ENCODE data around the gene CITED2.

CITED2 gene

DNA sequence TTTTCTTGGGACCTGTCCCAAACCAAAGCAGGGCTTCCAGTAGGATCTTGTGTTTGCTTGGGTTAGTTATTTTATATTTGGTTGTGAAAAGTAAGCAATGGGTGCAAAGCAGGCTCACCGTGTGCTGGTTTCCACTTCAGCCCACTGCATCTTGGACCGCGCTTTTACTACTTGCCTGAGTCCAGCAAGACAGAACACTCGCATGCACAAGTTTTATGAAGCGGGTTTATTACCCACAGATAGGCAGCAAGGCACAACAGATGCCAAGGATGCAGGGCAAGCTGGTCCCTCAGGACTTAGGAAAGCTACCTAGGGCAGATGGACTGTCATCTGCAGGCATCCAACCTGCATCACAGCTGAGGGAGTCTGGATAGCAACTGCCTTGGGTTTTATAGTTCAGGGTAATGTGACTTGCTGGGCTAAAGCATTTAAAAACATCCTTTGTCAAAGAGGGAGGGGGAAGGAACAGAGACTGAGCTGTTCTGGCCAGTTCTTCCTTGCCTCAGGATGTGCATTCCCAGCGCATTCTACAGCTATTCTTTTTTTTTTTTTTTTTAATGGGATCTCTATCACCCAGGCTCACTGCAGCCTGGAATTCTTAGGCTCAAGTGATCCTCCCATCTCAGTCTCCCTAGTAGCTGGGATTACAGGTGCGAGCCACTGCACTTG, 18.5 kb downstream of the CITED2 start:
- H3K36me3 ChIP-seq (ENCODE audit: control insufficient read depth, insufficient read depth, low read length): no peaks in the 10 kb centered on the region
- no peaks in the 10 kb centered on the region for H3K9me3 ChIP-seq (ENCODE audit: control insufficient read depth, insufficient read depth, low read length)
- H3K9ac ChIP-seq (ENCODE audit: low read depth, low read length): no peak overlapping the region
- H3K4me1 ChIP-seq (ENCODE audit: control insufficient read depth, insufficient read depth, low read length): no peaks in the 10 kb centered on the region
- no peaks in the 10 kb centered on the region for H3K27me3 ChIP-seq (ENCODE audit: control insufficient read depth, insufficient read depth, low read length)
- H3K4me3 ChIP-seq (ENCODE audit: low read depth, low read length): no peak overlapping the region

DNA sequence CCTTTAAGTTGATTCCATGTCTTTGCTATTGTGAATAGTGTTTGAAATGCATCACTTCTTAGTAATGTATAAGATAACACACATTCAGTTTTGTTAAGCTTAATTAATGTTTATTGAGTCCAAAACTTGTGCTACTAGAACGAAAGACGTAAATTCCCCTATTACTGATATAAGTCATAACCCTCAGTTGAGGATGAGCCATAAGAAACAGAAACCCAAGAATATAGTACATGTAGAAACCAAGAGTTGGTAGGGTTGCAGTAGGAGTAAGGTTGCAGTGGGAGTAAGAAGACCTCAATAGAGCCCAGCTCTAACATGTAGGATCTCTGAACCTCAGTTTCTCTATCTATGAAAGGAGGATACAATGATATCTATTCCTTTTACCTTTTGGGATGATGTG, 19.3 kb downstream of the CITED2 start:
- Histone ChIP-seq H3K4me1 (ENCODE audit: control insufficient read depth, insufficient read depth, low read length) (no peaks in the 10 kb centered on the region), H3K9ac (ENCODE audit: low read depth, low read length) (no peak overlapping the region), H3K36me3 (ENCODE audit: control insufficient read depth, insufficient read depth, low read length) (no peaks in the 10 kb centered on the region), H3K9me3 (ENCODE audit: control insufficient read depth, insufficient read depth, low read length) (no peaks in the 10 kb centered on the region), H3K4me3 (ENCODE audit: low read depth, low read length) (no peak overlapping the region), H3K27me3 (ENCODE audit: control insufficient read depth, insufficient read depth, low read length) (no peaks in the 10 kb centered on the region)

DNA sequence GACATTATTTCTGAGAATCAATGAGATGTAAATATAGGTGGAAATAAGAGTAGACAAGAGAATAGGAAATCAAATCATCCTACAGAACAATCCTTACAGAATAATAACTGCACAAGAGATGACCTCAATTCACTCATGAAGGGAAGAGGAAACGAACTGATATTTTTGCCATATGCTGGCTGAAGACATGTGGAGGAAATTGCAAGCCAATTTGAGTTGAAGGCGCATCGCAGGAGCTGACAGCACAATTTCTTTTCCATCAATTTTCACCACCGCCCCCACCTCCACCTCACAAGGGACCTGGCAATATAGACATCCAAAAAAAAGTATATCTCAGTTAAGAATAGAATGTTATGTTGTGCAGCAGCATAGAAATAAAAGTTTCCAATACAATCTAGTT, 20.3 kb downstream of the CITED2 start:
- Histone ChIP-seq H3K27me3 (ENCODE audit: control insufficient read depth, insufficient read depth, low read length) (no peaks in the 10 kb centered on the region), H3K4me3 (ENCODE audit: low read depth, low read length) (no peak overlapping the region), H3K9ac (ENCODE audit: low read depth, low read length) (no peak overlapping the region), H3K9me3 (ENCODE audit: control insufficient read depth, insufficient read depth, low read length) (no peaks in the 10 kb centered on the region), H3K4me1 (ENCODE audit: control insufficient read depth, insufficient read depth, low read length) (no peaks in the 10 kb centered on the region), H3K36me3 (ENCODE audit: control insufficient read depth, insufficient read depth, low read length) (no peaks in the 10 kb centered on the region)

DNA sequence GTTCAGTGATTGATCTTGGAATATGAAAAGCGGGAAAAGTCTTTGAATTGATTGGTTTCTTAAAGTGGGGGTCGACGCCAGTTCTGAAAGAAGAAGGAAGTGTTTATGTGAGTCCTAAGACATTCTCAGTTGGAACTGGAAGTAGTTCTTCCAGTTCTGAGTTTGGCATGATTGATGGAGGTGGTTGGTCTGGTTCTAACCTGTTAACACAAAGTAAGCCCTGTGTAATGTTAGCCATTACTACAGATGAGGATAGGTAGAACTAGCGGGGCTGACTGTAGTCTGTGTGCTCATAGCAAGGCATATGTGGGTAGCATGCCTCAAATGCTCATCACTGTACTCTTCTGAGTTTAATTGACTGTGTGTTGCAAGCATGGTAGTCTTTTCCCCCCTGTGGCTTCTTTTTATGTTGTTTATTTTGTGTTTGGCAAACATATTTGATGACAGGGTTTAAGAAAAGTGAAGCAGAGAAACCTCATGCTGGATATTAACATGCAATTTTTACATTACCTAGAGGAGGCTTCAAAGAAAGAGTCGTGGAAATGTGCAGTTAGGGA, 24.9 kb downstream of the CITED2 start:
- Histone ChIP-seq H3K27me3 (ENCODE audit: control insufficient read depth, insufficient read depth, low read length) (no peaks in the 10 kb centered on the region), H3K36me3 (ENCODE audit: control insufficient read depth, insufficient read depth, low read length) (no peaks in the 10 kb centered on the region), H3K4me3 (ENCODE audit: low read depth, low read length) (no peak overlapping the region), H3K9ac (ENCODE audit: low read depth, low read length) (no peak overlapping the region), H3K9me3 (ENCODE audit: control insufficient read depth, insufficient read depth, low read length) (no peaks in the 10 kb centered on the region), H3K4me1 (ENCODE audit: control insufficient read depth, insufficient read depth, low read length) (peaks cover 3% of the 10 kb centered on the region)

DNA sequence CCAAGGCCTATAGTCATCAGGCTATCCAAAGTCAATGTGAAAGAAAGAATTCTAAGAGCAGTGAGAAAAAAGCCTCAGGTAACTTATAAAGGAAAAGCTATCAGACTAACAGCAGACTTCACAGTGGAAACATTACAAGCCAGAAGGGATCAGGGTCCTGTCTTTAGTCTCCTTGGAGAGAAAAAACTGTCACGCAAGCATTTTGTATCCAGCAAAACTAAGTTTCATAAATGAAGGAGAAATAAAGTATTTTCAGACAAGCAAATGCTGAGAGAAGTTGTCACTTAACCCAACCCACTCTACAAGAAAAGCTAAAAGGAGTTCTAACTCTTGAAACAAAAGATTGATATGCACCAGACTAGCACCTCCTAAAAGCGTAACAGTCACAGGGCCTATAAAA, 28.1 kb downstream of the CITED2 start:
- no peak overlapping the region for H3K4me3 ChIP-seq (ENCODE audit: low read depth, low read length)
- no peaks in the 10 kb centered on the region for H3K9me3 ChIP-seq (ENCODE audit: control insufficient read depth, insufficient read depth, low read length)
- H3K36me3 ChIP-seq (ENCODE audit: control insufficient read depth, insufficient read depth, low read length): no peaks in the 10 kb centered on the region
- no peak overlapping the region for H3K9ac ChIP-seq (ENCODE audit: low read depth, low read length)
- no peaks in the 10 kb centered on the region for H3K27me3 ChIP-seq (ENCODE audit: control insufficient read depth, insufficient read depth, low read length)
- peaks cover 6% of the 10 kb centered on the region for H3K4me1 ChIP-seq (ENCODE audit: control insufficient read depth, insufficient read depth, low read length)

DNA sequence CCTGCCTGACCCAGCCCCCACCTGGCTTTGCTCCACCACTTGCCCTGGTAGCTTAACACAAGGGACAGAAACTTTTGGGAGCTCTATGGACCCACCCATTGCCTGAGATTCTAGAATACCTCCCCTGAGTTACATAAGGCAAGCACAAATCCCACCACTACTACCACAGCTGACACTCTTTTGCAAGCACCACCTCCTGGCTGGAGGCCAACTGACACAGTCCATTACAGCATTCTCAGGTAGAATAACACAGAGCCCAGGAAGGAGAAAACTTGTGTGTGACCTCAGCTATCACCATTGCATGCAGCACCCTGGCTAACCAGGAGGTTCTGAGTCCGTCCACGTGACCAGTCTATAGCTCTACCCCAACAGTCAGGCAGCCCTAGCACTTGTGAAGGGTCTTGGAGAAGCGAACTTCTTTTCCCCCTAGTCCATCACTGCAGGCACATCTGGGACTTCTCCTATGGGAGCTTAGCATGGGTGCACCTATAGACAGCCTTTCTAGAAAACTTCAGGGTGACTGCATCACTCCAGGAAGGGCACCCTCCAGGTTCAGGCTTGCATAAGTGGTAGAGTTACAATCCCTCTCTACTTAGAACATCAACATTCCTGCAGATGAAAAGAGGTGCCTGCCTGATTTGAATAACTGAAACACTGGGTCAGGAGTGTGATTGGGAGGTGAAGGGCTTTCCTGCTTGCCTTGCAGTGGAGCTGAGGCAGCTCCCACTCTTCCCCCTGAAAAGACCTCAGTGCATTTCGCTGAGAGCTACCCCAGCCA, 30.1 kb downstream of the CITED2 start:
- Histone ChIP-seq H3K4me3 (ENCODE audit: low read depth, low read length) (no peak overlapping the region), H3K27me3 (ENCODE audit: control insufficient read depth, insufficient read depth, low read length) (no peaks in the 10 kb centered on the region), H3K9ac (ENCODE audit: low read depth, low read length) (no peak overlapping the region), H3K9me3 (ENCODE audit: control insufficient read depth, insufficient read depth, low read length) (no peaks in the 10 kb centered on the region), H3K36me3 (ENCODE audit: control insufficient read depth, insufficient read depth, low read length) (no peaks in the 10 kb centered on the region), H3K4me1 (ENCODE audit: control insufficient read depth, insufficient read depth, low read length) (peaks cover 6% of the 10 kb centered on the region)

DNA sequence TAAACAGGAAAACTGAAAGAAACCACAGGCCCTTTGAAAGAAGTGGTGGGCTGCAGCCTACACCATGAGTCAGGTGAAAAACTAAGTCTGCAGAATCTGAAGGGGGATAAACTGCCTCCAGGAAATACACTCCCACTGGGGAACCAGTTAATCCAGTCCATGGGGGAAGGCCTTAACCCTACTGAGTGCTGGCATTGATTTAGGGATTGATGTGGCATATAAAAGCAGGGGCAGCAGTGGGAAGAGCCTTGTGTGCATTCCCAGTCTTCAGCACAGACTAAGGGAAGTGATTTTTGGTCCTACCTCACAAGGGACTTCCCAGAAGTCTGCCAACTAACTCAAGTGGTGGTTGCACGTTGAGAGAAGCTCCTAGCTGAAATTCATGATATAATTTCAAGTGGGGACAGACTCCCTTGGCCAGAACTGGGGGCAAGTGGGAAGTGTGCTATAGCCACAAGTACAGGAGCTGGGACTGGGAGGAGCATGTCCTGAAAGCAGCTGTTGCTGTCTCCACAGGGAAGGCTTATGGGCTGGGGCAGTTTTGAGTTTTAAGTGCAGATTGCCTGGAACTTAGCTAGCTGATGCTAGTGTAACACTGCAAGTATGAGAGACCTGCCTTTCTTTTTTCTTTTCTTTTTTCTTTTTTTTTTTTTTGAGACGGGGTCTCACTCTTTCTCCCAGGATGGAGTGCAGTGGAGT, 31.2 kb downstream of the CITED2 start:
- Histone ChIP-seq H3K36me3 (ENCODE audit: control insufficient read depth, insufficient read depth, low read length) (no peaks in the 10 kb centered on the region), H3K9me3 (ENCODE audit: control insufficient read depth, insufficient read depth, low read length) (no peaks in the 10 kb centered on the region), H3K9ac (ENCODE audit: low read depth, low read length) (no peak overlapping the region), H3K4me1 (ENCODE audit: control insufficient read depth, insufficient read depth, low read length) (peaks cover 6% of the 10 kb centered on the region), H3K27me3 (ENCODE audit: control insufficient read depth, insufficient read depth, low read length) (no peaks in the 10 kb centered on the region), H3K4me3 (ENCODE audit: low read depth, low read length) (no peak overlapping the region)

DNA sequence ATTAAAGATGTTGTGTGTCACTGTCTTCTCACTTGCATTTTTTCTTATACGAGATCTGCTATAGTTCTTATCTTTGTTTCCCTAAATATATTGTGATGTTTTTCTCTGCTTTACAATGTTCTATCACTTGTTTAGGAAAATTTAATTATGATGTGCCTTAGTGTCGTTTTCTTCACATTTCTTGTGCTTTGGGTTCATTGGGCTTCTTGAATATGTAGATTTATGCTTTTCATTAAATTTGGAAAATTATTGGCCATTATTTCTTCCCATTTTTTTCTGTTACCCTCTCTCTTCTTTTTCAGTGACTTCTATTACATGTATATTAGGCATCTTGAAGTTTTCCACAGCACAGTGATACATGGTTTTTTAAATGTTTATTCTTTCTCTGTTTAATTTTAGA, 33.4 kb downstream of the CITED2 start:
- Histone ChIP-seq H3K9ac (ENCODE audit: low read depth, low read length) (no peak overlapping the region), H3K4me3 (ENCODE audit: low read depth, low read length) (no peak overlapping the region), H3K27me3 (ENCODE audit: control insufficient read depth, insufficient read depth, low read length) (no peaks in the 10 kb centered on the region), H3K9me3 (ENCODE audit: control insufficient read depth, insufficient read depth, low read length) (no peaks in the 10 kb centered on the region), H3K4me1 (ENCODE audit: control insufficient read depth, insufficient read depth, low read length) (peaks cover 6% of the 10 kb centered on the region), H3K36me3 (ENCODE audit: control insufficient read depth, insufficient read depth, low read length) (no peaks in the 10 kb centered on the region)

DNA sequence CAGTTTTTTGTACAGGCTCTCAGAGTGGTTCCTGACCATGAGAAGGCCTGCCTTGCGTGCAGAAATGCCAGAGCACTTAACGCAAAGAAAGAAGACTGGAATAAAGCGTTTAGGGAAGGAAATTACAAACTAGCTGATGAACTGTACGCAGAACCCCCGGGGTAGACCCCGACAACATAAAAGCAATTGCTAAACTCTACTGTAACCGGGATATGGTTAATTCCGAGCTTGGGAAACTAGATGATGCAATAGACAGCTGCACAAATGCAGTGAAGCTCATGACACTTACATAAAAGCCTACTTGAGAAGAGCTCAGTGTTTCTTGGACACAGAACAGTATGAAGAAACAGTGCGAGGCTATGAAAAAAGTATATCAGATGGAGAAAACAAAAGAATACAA, 35.7 kb downstream of the CITED2 start:
- Histone ChIP-seq H3K9me3 (ENCODE audit: control insufficient read depth, insufficient read depth, low read length) (no peaks in the 10 kb centered on the region), H3K27me3 (ENCODE audit: control insufficient read depth, insufficient read depth, low read length) (no peaks in the 10 kb centered on the region), H3K9ac (ENCODE audit: low read depth, low read length) (no peak overlapping the region), H3K36me3 (ENCODE audit: control insufficient read depth, insufficient read depth, low read length) (no peaks in the 10 kb centered on the region), H3K4me3 (ENCODE audit: low read depth, low read length) (no peak overlapping the region), H3K4me1 (ENCODE audit: control insufficient read depth, insufficient read depth, low read length) (no peaks in the 10 kb centered on the region)

DNA sequence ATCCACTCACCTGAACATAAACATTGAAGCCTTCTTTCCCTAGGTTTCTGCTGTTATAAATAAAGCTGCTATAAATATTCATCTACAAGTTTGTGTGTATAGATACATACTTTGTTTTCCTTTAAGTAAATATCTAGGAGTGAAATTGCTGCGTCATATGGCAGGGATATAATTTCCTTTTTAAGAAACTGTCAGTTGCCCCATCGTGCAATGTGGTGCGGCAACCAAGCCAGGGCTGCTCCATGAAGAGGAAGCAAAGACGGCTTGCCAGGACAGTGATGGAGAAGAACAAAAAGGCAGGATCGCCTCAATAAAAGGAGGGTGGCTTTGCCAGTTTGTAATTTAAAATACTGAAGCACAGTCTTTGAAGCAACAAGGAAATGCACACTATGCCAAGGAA, 36.6 kb downstream of the CITED2 start:
- Histone ChIP-seq H3K4me3 (ENCODE audit: low read depth, low read length) (no peak overlapping the region), H3K9me3 (ENCODE audit: control insufficient read depth, insufficient read depth, low read length) (no peaks in the 10 kb centered on the region)

DNA sequence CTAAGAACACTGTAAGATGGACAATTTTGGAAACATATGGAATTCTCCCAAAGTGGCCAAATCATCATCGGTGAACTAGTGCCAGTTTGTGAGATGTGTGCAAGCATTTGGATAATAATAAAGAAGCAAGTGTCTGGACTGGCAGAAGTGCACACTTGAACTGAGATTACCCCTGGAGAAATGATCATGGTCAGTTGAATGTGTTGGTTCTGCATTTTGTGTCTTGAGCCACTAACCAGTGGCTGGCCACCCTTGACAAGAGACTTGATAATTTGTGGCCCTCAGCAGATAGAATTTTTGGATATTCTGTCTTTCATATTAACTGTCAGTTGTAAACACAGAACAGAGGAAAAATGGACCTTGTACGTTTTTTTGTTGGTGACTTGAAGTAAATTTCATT, 37.4 kb downstream of the CITED2 start:
- no peaks in the 10 kb centered on the region for H3K4me1 ChIP-seq (ENCODE audit: control insufficient read depth, insufficient read depth, low read length)
- no peaks in the 10 kb centered on the region for H3K9me3 ChIP-seq (ENCODE audit: control insufficient read depth, insufficient read depth, low read length)
- no peaks in the 10 kb centered on the region for H3K36me3 ChIP-seq (ENCODE audit: control insufficient read depth, insufficient read depth, low read length)
- no peak overlapping the region for H3K4me3 ChIP-seq (ENCODE audit: low read depth, low read length)
- H3K9ac ChIP-seq (ENCODE audit: low read depth, low read length): no peak overlapping the region
- no peaks in the 10 kb centered on the region for H3K27me3 ChIP-seq (ENCODE audit: control insufficient read depth, insufficient read depth, low read length)

More for the DNA sequence above, 36.6 kb downstream of the CITED2 start:
- H3K36me3 ChIP-seq (ENCODE audit: control insufficient read depth, insufficient read depth, low read length): no peaks in the 10 kb centered on the region
- H3K4me1 ChIP-seq (ENCODE audit: control insufficient read depth, insufficient read depth, low read length): no peaks in the 10 kb centered on the region
- H3K27me3 ChIP-seq (ENCODE audit: control insufficient read depth, insufficient read depth, low read length): no peaks in the 10 kb centered on the region
- no peak overlapping the region for H3K9ac ChIP-seq (ENCODE audit: low read depth, low read length)
